ENCODE measurements around the gene ARID2. TPM values are rescaled to one million over a fixed set of nuclear protein-coding genes. Genes with fewer than 3 reads are reported as not detected.
A peak's percentile ranks its signal among the peaks of the same experiment; 100 is the strongest.

The ARID2 gene
- polyA plus RNA-seq, 1 donor from 2014 or later = 20.6 TPM

GRCh38 chr12:45727301-45727979, 2.1 kb upstream of the ARID2 start:
- TF ChIP-seq TAF1 (IDR thresholded peaks at IDR 0.05; ENCODE audit: low read depth) = peak; percentile 99
- TF ChIP-seq, protein P1, sequence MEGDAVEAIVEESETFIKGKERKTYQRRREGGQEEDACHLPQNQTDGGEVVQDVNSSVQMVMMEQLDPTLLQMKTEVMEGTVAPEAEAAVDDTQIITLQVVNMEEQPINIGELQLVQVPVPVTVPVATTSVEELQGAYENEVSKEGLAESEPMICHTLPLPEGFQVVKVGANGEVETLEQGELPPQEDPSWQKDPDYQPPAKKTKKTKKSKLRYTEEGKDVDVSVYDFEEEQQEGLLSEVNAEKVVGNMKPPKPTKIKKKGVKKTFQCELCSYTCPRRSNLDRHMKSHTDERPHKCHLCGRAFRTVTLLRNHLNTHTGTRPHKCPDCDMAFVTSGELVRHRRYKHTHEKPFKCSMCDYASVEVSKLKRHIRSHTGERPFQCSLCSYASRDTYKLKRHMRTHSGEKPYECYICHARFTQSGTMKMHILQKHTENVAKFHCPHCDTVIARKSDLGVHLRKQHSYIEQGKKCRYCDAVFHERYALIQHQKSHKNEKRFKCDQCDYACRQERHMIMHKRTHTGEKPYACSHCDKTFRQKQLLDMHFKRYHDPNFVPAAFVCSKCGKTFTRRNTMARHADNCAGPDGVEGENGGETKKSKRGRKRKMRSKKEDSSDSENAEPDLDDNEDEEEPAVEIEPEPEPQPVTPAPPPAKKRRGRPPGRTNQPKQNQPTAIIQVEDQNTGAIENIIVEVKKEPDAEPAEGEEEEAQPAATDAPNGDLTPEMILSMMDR (IDR thresholded peaks at IDR 0.05; ENCODE audit: poor library complexity, severe bottlenecking) = no peak
- TF ChIP-seq RAD21 (conservative IDR thresholded peaks at IDR 0.05) = no peak
- peak; percentile 72 for TF ChIP-seq POLR2AphosphoS5 (IDR thresholded peaks at IDR 0.05)
- TF ChIP-seq EZH2 (IDR thresholded peaks at IDR 0.05; ENCODE audit: borderline replicate concordance, insufficient read depth, low read length, poor library complexity, severe bottlenecking) = no peak
- peak; percentile 92 for TF ChIP-seq REST (IDR thresholded peaks at IDR 0.05; ENCODE audit: borderline replicate concordance)
- peak; percentile 81 for TF ChIP-seq MXI1 (conservative IDR thresholded peaks at IDR 0.05; ENCODE audit: poor library complexity, severe bottlenecking)
- TF ChIP-seq SMC3 (conservative IDR thresholded peaks at IDR 0.05; ENCODE audit: poor library complexity) = no peak
- TF ChIP-seq EP300 (conservative IDR thresholded peaks at IDR 0.05; ENCODE audit: poor library complexity, severe bottlenecking) = peak; percentile 73
- Histone ChIP-seq H3K4me3 (ENCODE audit: low read length) (peak overlapping the region; percentile 92), H3F3A (ENCODE audit: insufficient read depth, low read length, poor library complexity, severe bottlenecking) (peaks cover 9% of the 10 kb centered on the region), H4K20me1 (ENCODE audit: insufficient read depth) (no peaks in the 10 kb centered on the region), H2AFZ (ENCODE audit: low read depth, low read length) (peak overlapping the region; percentile 88), H3K27ac (ENCODE audit: low read length) (peak overlapping the region; percentile 97), H3K79me2 (replicated peaks; ENCODE audit: insufficient read depth, low read length) (peaks cover 62% of the 10 kb centered on the region), H3K9me3 (ENCODE audit: low read length) (no peaks in the 10 kb centered on the region), H3K9ac (ENCODE audit: low read length) (peak overlapping the region; percentile 95), H3K27me3 (ENCODE audit: insufficient read depth, low read depth, low read length) (no peaks in the 10 kb centered on the region), H3K36me3 (ENCODE audit: insufficient read depth, low read length) (no peaks in the 10 kb centered on the region), H3K9me2 (ENCODE audit: insufficient read depth, low read length) (no peaks in the 10 kb centered on the region), H3K4me2 (ENCODE audit: low read length) (peak overlapping the region; percentile 84)

- Histone ChIP-seq H3K4me2 (ENCODE audit: low read length) (peak overlapping the region; percentile 84), H3K9ac (ENCODE audit: low read length) (peak overlapping the region; percentile 95), H3K79me2 (replicated peaks; ENCODE audit: insufficient read depth, low read length) (peaks cover 62% of the 10 kb centered on the region), H2AFZ (ENCODE audit: low read depth, low read length) (peak overlapping the region; percentile 88), H3K27me3 (ENCODE audit: insufficient read depth, low read depth, low read length) (no peaks in the 10 kb centered on the region), H3K9me3 (ENCODE audit: low read length) (no peaks in the 10 kb centered on the region), H3K4me3 (ENCODE audit: low read length) (peak overlapping the region; percentile 92), H3K36me3 (ENCODE audit: insufficient read depth, low read length) (no peaks in the 10 kb centered on the region), H3F3A (ENCODE audit: insufficient read depth, low read length, poor library complexity, severe bottlenecking) (peaks cover 9% of the 10 kb centered on the region), H3K9me2 (ENCODE audit: insufficient read depth, low read length) (no peaks in the 10 kb centered on the region), H4K20me1 (ENCODE audit: insufficient read depth) (no peaks in the 10 kb centered on the region), H3K27ac (ENCODE audit: low read length) (peak overlapping the region; percentile 97)
- TF ChIP-seq, protein P1 (IDR thresholded peaks at IDR 0.05; ENCODE audit: poor library complexity, severe bottlenecking) = no peak
- TF ChIP-seq EZH2 (IDR thresholded peaks at IDR 0.05; ENCODE audit: borderline replicate concordance, insufficient read depth, low read length, poor library complexity, severe bottlenecking) (no peak), MXI1 (conservative IDR thresholded peaks at IDR 0.05; ENCODE audit: poor library complexity, severe bottlenecking) (no peak), SMC3 (conservative IDR thresholded peaks at IDR 0.05; ENCODE audit: poor library complexity) (no peak), TAF1 (IDR thresholded peaks at IDR 0.05; ENCODE audit: low read depth) (no peak), REST (IDR thresholded peaks at IDR 0.05; ENCODE audit: borderline replicate concordance) (no peak), POLR2AphosphoS5 (IDR thresholded peaks at IDR 0.05) (no peak), EP300 (conservative IDR thresholded peaks at IDR 0.05; ENCODE audit: poor library complexity, severe bottlenecking) (no peak), RAD21 (conservative IDR thresholded peaks at IDR 0.05) (no peak)
Measured at GRCh38 chr12:45727980-45728629, 1.4 kb upstream of the ARID2 start.

Data from neural cell (in vitro differentiated cells).